ENCODE measurements around the gene TUFT1. TPM values are rescaled to one million over a fixed set of nuclear protein-coding genes. Genes with fewer than 3 reads are reported as not detected.

The TUFT1 gene
- total and polyA plus RNA-seq, 4 donors, result 5.8 to 9.7 (median 6.4) TPM

DNA sequence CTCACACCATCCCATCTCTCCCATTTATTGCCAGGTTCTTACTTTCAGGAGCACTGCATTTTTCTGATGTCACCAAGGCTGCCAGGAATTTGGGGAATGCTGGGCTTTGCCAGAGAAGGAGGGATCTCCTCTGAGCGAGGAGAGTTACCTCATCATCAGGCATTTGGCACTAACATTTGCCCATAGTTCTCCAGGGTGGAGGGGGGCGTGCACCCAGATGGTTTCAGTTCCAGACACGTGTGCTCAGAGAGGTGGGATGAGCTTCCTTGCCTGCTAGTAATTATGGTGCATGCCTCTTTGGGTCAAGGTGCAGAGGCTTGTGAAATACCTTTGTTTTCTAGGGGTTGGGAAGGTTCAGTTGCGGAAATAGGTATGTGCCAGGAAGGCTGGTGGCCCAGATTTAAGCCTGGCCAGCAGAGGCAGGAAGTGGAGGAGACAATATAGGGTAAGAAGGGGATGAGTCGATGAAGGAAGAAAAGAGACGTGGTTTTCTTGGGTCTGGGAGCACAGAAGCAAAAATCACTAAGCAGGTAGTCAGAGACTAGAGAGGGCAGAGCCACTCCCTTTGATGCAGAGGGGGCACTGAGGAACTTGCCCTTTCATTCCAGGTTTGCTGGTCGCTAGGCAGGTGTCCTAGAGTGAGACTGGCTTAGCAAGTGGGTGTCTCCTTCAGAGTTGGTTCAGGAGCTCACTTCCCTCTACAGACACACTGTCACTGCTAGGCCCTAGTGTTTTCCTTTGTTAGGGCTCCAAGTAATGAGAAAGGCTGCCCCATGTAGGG lies 7.2 kb downstream of the TUFT1 start:
- no peak overlapping the region for H3K27ac ChIP-seq (ENCODE audit: low read depth, low read length)
- no peaks in the 10 kb centered on the region for H3K27me3 ChIP-seq (ENCODE audit: control insufficient read depth, insufficient read depth, low read length)
- H3K9me3 ChIP-seq (ENCODE audit: control insufficient read depth, insufficient read depth, low read length), result no peaks in the 10 kb centered on the region
- WGBS (ENCODE audit: insufficient coverage), result 78% methylated on average over 6 of the region's 7 CpGs
- peak in 2 of 6 donors; percentile 3 to 37 for DNase-seq (ENCODE audit: low read depth in 4 of 6, low spot score in 6 of 6)
- no peak overlapping the region for H3K4me3 ChIP-seq (ENCODE audit: low read depth, low read length)
- H3K4me1 ChIP-seq (ENCODE audit: control insufficient read depth, insufficient read depth, low read length), result peaks cover under 1% of the 10 kb centered on the region
- no peaks in the 10 kb centered on the region for H3K36me3 ChIP-seq (ENCODE audit: control insufficient read depth, insufficient read depth, low read length)

DNA sequence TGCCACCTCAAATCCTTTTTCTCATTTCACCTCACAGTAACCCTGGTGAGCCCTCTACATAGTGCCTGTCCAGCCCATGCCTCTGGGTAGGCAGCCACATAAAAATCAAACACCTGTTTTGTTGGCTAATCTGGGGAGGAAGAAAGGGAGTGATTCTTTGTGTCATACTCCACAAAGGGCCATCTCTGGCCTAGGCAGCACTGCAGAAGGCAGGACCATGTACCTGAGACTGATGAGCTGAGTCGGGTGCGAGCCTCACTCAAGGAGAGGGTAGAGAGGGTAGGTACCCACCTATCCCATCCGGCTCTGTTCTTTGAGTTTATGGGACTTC lies 7.8 kb downstream of the TUFT1 start:
- Histone ChIP-seq H3K36me3 (ENCODE audit: control insufficient read depth, insufficient read depth, low read length) (no peaks in the 10 kb centered on the region), H3K27ac (ENCODE audit: low read depth, low read length) (no peak overlapping the region), H3K4me1 (ENCODE audit: control insufficient read depth, insufficient read depth, low read length) (no peaks in the 10 kb centered on the region), H3K27me3 (ENCODE audit: control insufficient read depth, insufficient read depth, low read length) (no peaks in the 10 kb centered on the region), H3K9me3 (ENCODE audit: control insufficient read depth, insufficient read depth, low read length) (no peaks in the 10 kb centered on the region), H3K4me3 (ENCODE audit: low read depth, low read length) (no peak overlapping the region)
- WGBS (ENCODE audit: insufficient coverage), result 100% methylated on average over 2 of the region's 3 CpGs
- DNase-seq (ENCODE audit: low read depth in 4 of 6, low spot score in 6 of 6), result no peak

DNA sequence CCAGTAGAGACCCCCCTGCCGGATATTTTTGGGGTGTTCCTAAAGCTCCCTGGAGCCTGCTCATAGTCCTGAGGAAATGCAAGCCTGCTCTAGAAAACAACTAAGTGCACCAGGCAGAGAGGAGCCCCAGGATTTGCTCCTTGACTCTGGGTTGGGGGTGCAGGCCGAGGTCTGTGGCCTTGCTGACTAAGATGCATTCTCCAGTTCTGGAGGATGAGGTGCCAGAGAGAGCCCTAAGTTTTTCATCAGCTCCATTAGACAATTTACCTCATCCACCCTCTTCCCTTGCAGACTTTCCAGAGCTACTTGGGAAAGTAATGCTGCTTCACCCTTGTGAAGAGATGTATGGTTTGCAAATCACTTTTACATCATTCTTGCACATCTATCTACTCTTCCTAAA lies 9.1 kb downstream of the TUFT1 start:
- no peak for DNase-seq (ENCODE audit: low read depth in 4 of 6, low spot score in 6 of 6)
- H3K9me3 ChIP-seq (ENCODE audit: control insufficient read depth, insufficient read depth, low read length), result no peaks in the 10 kb centered on the region
- no peaks in the 10 kb centered on the region for H3K36me3 ChIP-seq (ENCODE audit: control insufficient read depth, insufficient read depth, low read length)
- H3K27ac ChIP-seq (ENCODE audit: low read depth, low read length), result no peak overlapping the region
- no peak overlapping the region for H3K4me3 ChIP-seq (ENCODE audit: low read depth, low read length)
- no peaks in the 10 kb centered on the region for H3K4me1 ChIP-seq (ENCODE audit: control insufficient read depth, insufficient read depth, low read length)
- WGBS (ENCODE audit: insufficient coverage), result 57% methylated on average over 1 of the region's 2 CpGs
- no peaks in the 10 kb centered on the region for H3K27me3 ChIP-seq (ENCODE audit: control insufficient read depth, insufficient read depth, low read length)

DNA sequence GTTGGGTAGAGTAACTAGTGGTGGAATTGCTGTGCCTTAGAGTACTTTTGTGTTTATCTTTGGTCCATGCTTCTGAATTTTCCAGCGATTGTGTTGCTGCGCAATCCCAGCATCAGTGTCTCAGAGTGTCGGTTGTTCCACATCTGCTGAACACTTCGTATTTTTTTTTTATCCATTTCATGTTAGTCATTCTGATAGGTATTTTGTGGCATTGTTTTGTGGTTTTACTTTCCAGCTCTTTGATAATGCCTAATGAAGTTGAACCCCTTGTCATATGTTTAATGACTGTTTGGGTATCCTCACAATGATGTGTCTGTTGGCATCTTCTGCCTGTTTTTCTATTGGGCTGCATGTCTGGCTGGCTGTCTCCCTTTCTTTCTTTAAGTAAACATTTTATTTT lies 13.6 kb downstream of the TUFT1 start:
- Histone ChIP-seq H3K36me3 (ENCODE audit: control insufficient read depth, insufficient read depth, low read length) (no peaks in the 10 kb centered on the region), H3K9me3 (ENCODE audit: control insufficient read depth, insufficient read depth, low read length) (no peaks in the 10 kb centered on the region), H3K4me3 (ENCODE audit: low read depth, low read length) (no peak overlapping the region), H3K4me1 (ENCODE audit: control insufficient read depth, insufficient read depth, low read length) (no peaks in the 10 kb centered on the region), H3K27ac (ENCODE audit: low read depth, low read length) (no peak overlapping the region), H3K27me3 (ENCODE audit: control insufficient read depth, insufficient read depth, low read length) (no peaks in the 10 kb centered on the region)
- DNase-seq (ENCODE audit: low read depth in 4 of 6, low spot score in 6 of 6), result no peak
- WGBS (ENCODE audit: insufficient coverage), result no CpG with 5 or more reads among the region's 4 CpGs

DNA sequence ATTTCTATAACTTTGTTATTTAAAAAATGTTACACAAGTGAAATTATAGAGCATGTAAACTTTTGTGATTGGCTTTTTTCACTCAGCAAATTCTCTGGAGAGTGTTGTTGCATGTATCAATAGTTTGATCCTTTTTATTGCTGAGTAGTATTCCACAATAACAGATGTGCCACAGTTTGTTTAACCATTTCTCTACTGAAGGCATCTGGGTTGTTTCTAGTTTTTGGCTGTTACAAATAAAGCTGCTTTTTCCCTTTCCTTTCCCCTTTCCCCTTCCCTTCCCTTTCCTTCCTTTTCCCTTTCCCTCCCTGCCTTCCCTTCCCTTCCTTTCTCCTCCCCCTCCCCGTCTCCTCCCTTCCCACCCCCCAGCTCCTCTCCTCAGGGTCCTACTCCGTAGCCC lies 15.9 kb downstream of the TUFT1 start:
- no peaks in the 10 kb centered on the region for H3K36me3 ChIP-seq (ENCODE audit: control insufficient read depth, insufficient read depth, low read length)
- DNase-seq (ENCODE audit: low read depth in 4 of 6, low spot score in 6 of 6), result no peak
- H3K4me1 ChIP-seq (ENCODE audit: control insufficient read depth, insufficient read depth, low read length), result no peaks in the 10 kb centered on the region
- H3K27me3 ChIP-seq (ENCODE audit: control insufficient read depth, insufficient read depth, low read length), result no peaks in the 10 kb centered on the region
- H3K27ac ChIP-seq (ENCODE audit: low read depth, low read length), result no peak overlapping the region
- no CpG with 5 or more reads among the region's 2 CpGs for WGBS (ENCODE audit: insufficient coverage)
- no peak overlapping the region for H3K4me3 ChIP-seq (ENCODE audit: low read depth, low read length)
- no peaks in the 10 kb centered on the region for H3K9me3 ChIP-seq (ENCODE audit: control insufficient read depth, insufficient read depth, low read length)

DNA sequence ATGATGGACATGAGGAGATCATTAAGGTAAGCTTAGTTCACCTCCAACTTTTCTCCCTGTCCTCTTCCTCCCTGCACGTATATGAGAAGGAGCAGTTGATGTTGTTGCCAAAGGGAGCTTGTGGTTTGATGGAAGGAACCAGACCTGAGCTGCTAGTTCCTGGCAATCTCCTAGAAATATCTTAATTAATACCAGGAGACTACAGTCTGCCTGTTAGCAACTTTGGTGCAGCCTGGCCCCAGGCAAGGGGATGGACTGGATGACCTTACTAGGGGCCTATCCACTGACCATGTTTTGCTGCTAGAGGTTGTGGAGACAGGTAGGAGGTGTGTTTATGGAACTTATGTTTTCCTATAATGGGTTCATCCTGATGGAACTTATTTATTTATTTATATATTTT lies 22.6 kb downstream of the TUFT1 start:
- Histone ChIP-seq H3K27ac (ENCODE audit: low read depth, low read length) (no peak overlapping the region), H3K27me3 (ENCODE audit: control insufficient read depth, insufficient read depth, low read length) (no peaks in the 10 kb centered on the region), H3K36me3 (ENCODE audit: control insufficient read depth, insufficient read depth, low read length) (peaks cover 12% of the 10 kb centered on the region), H3K4me1 (ENCODE audit: control insufficient read depth, insufficient read depth, low read length) (no peaks in the 10 kb centered on the region), H3K4me3 (ENCODE audit: low read depth, low read length) (no peak overlapping the region), H3K9me3 (ENCODE audit: control insufficient read depth, insufficient read depth, low read length) (no peaks in the 10 kb centered on the region)
- no peak for DNase-seq (ENCODE audit: low read depth in 4 of 6, low spot score in 6 of 6)
- WGBS (ENCODE audit: insufficient coverage), result no CpG with 5 or more reads among the region's 1 CpG

DNA sequence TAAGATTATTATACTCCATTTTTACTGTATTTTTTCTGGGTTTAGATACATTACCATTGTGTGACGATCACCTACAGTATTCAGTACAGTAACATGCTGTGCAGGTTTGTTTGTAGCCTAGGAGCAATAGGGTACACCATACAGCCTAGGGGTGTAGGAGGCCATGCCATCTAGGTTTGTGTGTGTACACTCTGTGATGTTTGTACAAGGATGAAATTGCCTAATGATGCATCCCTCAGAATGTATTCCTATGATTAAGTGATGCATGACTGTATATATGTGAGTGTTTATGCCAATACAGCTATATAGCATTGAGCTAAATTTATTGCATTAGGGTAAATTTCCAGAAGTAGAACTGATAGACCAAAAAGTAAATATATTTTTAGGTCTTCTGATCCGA lies 23.3 kb downstream of the TUFT1 start:
- Histone ChIP-seq H3K27ac (ENCODE audit: low read depth, low read length) (no peak overlapping the region), H3K4me3 (ENCODE audit: low read depth, low read length) (no peak overlapping the region), H3K9me3 (ENCODE audit: control insufficient read depth, insufficient read depth, low read length) (no peaks in the 10 kb centered on the region), H3K4me1 (ENCODE audit: control insufficient read depth, insufficient read depth, low read length) (no peaks in the 10 kb centered on the region), H3K27me3 (ENCODE audit: control insufficient read depth, insufficient read depth, low read length) (no peaks in the 10 kb centered on the region), H3K36me3 (ENCODE audit: control insufficient read depth, insufficient read depth, low read length) (peaks cover 12% of the 10 kb centered on the region)
- no CpG with 5 or more reads among the region's 2 CpGs for WGBS (ENCODE audit: insufficient coverage)
- DNase-seq (ENCODE audit: low read depth in 4 of 6, low spot score in 6 of 6), result no peak

DNA sequence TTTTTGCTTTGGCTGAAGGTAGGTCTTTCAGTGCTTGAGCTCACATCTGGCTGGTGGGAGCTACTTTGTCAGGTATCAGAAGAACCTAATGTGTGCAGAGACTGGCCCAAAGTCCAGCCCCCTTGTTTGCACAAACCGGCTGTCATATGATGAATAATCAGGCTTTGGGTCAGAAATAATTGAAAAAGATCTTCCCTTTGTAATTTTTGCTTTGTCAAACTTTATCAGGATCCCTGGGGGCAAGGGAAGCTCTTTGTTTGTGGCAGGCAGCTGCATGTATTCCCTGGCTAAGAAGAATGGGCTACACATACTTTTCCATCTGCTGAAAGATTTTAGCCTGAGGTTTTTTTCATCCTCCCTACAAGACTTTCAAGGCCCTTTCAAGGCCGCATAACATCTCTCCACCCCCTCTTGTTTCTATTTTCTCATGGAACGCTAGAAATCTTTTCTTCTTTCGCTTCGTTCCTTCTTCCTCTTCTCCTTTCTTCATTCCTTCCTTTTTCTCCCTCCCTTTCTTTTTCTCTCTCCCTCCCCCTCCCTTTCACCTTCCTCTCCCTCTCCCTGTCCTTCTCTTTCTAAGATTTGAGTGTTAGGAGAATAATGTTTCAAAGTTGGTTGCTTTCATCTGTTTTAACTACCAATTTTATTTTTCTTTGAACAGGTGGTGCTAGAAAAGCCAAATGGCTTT lies 25.5 kb downstream of the TUFT1 start:
- WGBS (ENCODE audit: insufficient coverage), result 24% methylated on average over 3 of the region's 5 CpGs
- no peak for DNase-seq (ENCODE audit: low read depth in 4 of 6, low spot score in 6 of 6)

DNA sequence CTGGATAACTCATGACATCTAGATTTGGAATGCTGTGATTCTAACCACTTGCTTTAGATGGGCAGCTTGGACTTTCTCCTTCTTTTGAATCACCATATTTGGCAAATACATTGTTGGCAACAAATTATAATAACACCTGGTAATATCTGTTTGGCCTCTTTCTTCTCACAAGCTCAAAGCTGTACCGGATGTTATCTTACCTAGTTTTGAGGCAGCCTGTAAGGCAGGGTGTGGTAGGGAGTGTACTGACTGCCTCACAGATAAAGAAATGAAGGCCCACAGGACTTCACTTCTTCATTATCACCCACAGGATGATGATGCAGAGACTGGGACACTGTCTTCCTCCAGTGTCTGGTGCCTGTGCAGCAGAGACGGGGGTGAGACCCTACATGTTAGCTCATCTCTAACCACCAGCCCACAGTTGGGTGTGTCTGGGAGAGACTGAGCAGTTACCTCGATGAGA lies 28.5 kb downstream of the TUFT1 start:
- peaks cover 24% of the 10 kb centered on the region for H3K36me3 ChIP-seq (ENCODE audit: control insufficient read depth, insufficient read depth, low read length)

More for the DNA sequence above, 25.5 kb downstream of the TUFT1 start:
- Histone ChIP-seq H3K4me3 (ENCODE audit: low read depth, low read length) (no peak overlapping the region), H3K27ac (ENCODE audit: low read depth, low read length) (no peak overlapping the region), H3K27me3 (ENCODE audit: control insufficient read depth, insufficient read depth, low read length) (no peaks in the 10 kb centered on the region), H3K36me3 (ENCODE audit: control insufficient read depth, insufficient read depth, low read length) (peaks cover 23% of the 10 kb centered on the region), H3K9me3 (ENCODE audit: control insufficient read depth, insufficient read depth, low read length) (no peaks in the 10 kb centered on the region), H3K4me1 (ENCODE audit: control insufficient read depth, insufficient read depth, low read length) (no peaks in the 10 kb centered on the region)

DNA sequence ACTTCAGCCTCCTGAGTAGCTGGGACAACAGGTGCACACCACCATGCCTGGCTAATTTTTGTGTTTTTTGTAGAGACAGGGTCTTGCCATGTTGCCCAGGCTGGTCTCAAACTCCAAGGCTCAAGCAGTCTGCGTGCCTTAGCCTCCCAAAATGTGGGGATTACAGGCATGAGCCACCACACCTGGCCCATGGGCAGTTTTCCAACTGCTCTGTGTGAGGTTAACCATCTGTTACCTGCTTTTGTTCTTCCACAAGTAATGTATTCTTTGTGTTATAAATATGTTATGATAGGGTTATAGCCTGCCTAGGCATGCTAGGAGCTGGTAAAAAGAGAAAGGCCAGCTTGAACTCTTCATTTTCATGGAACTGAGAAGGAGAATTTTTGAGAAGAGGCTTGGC lies 30.7 kb downstream of the TUFT1 start:
- H3K27me3 ChIP-seq (ENCODE audit: control insufficient read depth, insufficient read depth, low read length), result no peaks in the 10 kb centered on the region
- no peak overlapping the region for H3K4me3 ChIP-seq (ENCODE audit: low read depth, low read length)
- no peaks in the 10 kb centered on the region for H3K9me3 ChIP-seq (ENCODE audit: control insufficient read depth, insufficient read depth, low read length)
- H3K36me3 ChIP-seq (ENCODE audit: control insufficient read depth, insufficient read depth, low read length), result peaks cover 30% of the 10 kb centered on the region
- H3K27ac ChIP-seq (ENCODE audit: low read depth, low read length), result no peak overlapping the region
- 80% methylated on average over 1 of the region's 1 CpG for WGBS (ENCODE audit: insufficient coverage)
- no peak for DNase-seq (ENCODE audit: low read depth in 4 of 6, low spot score in 6 of 6)
- no peaks in the 10 kb centered on the region for H3K4me1 ChIP-seq (ENCODE audit: control insufficient read depth, insufficient read depth, low read length)

More for the DNA sequence above, 28.5 kb downstream of the TUFT1 start:
- DNase-seq (ENCODE audit: low read depth in 4 of 6, low spot score in 6 of 6), result no peak
- WGBS (ENCODE audit: insufficient coverage), result no CpG with 5 or more reads among the region's 3 CpGs
- H3K4me1 ChIP-seq (ENCODE audit: control insufficient read depth, insufficient read depth, low read length), result no peaks in the 10 kb centered on the region
- H3K27me3 ChIP-seq (ENCODE audit: control insufficient read depth, insufficient read depth, low read length), result no peaks in the 10 kb centered on the region
- H3K9me3 ChIP-seq (ENCODE audit: control insufficient read depth, insufficient read depth, low read length), result no peaks in the 10 kb centered on the region
- no peak overlapping the region for H3K4me3 ChIP-seq (ENCODE audit: low read depth, low read length)
- no peak overlapping the region for H3K27ac ChIP-seq (ENCODE audit: low read depth, low read length)
